ENCODE results near the gene HINT3.
"Not testable (repeated sequence)": the region's sequence is repeated elsewhere in the genome, so short reads cannot be mapped to it uniquely, and the experiment has no call there.

HINT3 gene

DNA sequence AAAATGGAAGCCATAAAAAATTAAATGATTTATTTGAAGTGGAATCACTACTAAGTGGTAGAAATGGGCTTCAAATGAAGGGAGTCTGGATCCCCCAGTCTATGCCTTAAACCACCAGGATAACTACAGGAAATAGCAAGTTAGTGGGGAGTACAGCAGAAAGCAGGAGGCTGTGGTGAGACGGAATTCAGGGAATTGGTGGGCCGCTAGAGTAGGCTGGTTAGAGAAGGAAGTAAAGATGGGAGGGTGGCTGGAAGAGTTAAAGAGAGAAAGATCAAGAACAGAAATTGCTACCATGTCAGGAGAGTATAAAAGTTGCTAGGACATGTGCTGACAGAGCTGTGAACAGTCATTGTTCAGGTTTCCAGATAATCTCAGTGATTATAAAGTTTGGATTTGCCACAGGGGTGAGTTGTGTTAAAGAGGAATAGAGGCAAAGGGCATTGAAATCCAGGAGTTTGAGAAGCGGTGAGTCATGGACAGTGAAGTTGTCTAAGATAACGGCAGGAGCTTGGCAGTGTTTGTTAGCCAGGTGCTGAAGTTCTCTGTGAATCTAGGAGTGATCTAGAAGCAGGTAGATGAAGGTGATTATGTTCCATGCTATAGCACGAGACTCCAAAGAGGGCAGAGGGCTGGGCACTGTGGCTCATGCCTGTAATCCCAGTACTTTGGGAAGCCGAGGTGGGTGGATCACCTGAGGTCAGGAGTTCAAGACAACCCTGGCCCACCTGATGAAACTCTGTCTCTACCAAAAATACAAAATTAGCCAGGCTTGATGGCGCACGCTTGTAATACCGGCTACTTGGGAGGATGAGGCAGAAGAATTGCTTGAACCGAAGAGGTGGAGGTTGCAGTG lies 13.7 kb upstream of the HINT3 start:
- H3K36me3 ChIP-seq (ENCODE audit: control insufficient read depth, insufficient read depth, low read length), result no peaks in the 10 kb centered on the region
- H3K27me3 ChIP-seq (ENCODE audit: control insufficient read depth, insufficient read depth, low read length), result no peaks in the 10 kb centered on the region
- H3K9me3 ChIP-seq (ENCODE audit: control insufficient read depth, insufficient read depth, low read length), result no peaks in the 10 kb centered on the region
- no peaks in the 10 kb centered on the region for H3K4me1 ChIP-seq (ENCODE audit: control insufficient read depth, insufficient read depth, low read length)
- no peak overlapping the region for H3K9ac ChIP-seq (ENCODE audit: low read depth, low read length)
- no peak overlapping the region for H3K4me3 ChIP-seq (ENCODE audit: low read depth, low read length)

DNA sequence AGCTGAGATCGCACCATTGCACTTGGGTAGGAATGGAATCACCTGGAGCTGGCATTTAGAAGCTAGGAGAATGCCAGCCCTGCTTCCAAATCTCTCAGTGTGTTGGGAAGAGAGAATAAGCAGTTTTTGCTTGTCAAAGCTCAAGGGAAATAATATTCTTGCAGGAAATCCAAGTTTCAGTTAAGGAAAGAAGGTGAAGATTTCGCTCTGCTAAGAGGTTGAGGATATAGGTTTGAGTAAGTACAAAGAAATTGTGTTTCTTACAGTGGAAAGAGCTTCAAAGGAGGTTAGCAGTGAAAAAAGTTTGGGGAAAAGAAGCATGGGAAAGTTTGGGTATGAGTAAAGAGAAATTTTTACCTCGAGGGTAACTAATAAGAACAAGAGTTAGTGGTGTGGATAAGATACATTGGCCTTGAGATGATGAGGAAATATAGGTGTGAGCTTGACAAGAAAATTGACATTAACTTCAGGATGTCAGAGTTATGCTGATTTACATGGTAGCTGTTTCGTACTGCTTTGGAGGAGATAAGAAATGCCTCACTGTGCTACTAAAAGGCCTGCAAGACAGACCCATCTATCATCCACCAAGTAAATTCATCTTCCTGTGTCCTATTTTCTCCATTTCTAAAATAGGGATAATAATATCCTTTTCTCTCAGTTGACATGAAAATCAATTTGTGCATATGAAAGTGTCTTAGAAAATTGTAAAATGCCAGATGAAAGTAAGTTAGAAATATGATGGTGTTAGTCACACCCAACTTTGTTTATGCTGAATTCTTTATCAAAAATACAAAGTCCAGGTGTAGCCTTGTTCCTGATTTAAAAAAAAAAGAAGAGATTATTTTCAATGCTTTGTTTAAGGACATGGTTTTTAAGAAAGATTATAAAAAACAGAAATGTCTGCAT lies 12.8 kb upstream of the HINT3 start:
- no peaks in the 10 kb centered on the region for H3K9me3 ChIP-seq (ENCODE audit: control insufficient read depth, insufficient read depth, low read length)
- no peak overlapping the region for H3K4me3 ChIP-seq (ENCODE audit: low read depth, low read length)
- no peaks in the 10 kb centered on the region for H3K4me1 ChIP-seq (ENCODE audit: control insufficient read depth, insufficient read depth, low read length)
- no peaks in the 10 kb centered on the region for H3K27me3 ChIP-seq (ENCODE audit: control insufficient read depth, insufficient read depth, low read length)
- H3K36me3 ChIP-seq (ENCODE audit: control insufficient read depth, insufficient read depth, low read length), result no peaks in the 10 kb centered on the region
- no peak overlapping the region for H3K9ac ChIP-seq (ENCODE audit: low read depth, low read length)

DNA sequence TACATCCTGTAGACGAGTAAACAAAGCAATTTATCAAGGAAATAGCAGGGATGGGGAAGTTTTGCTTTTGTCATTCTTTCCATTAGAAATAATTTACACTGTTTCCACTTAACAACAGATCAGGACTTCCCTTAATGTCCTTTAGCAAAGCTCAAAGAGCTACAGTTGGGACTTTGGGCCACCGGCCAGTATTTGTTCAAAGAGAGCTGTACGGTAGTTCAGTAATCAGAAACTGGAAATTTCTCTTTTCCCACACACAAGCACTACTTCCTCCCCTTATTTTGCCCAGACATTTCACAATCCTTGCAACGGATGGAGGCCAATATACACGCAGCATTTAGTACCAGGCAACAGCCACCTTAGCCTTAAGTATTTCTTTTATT lies 12.1 kb upstream of the HINT3 start:
- H3K4me3 ChIP-seq (ENCODE audit: low read depth, low read length), result no peak overlapping the region
- no peaks in the 10 kb centered on the region for H3K4me1 ChIP-seq (ENCODE audit: control insufficient read depth, insufficient read depth, low read length)
- H3K9ac ChIP-seq (ENCODE audit: low read depth, low read length), result no peak overlapping the region
- no peaks in the 10 kb centered on the region for H3K36me3 ChIP-seq (ENCODE audit: control insufficient read depth, insufficient read depth, low read length)
- no peaks in the 10 kb centered on the region for H3K9me3 ChIP-seq (ENCODE audit: control insufficient read depth, insufficient read depth, low read length)
- no peaks in the 10 kb centered on the region for H3K27me3 ChIP-seq (ENCODE audit: control insufficient read depth, insufficient read depth, low read length)

DNA sequence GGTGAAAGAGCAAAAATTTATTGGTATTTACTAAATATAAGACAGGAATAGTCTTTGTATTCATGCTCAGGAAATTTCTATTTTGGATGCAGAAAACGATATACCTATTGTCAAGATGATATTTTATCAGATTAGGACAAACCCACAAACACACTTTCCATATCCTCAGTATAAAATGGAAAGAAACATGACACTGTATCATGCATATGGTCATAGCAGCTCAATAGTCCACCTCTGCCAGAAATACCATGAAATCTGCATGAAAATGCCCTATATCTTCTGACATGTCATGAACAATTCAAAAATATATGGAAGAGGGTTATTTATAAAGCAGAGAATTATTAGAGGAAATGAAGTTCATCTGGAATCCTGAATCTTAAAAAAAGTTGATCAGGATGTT lies 11.7 kb upstream of the HINT3 start:
- H3K36me3 ChIP-seq (ENCODE audit: control insufficient read depth, insufficient read depth, low read length), result no peaks in the 10 kb centered on the region
- H3K4me1 ChIP-seq (ENCODE audit: control insufficient read depth, insufficient read depth, low read length), result no peaks in the 10 kb centered on the region
- H3K27me3 ChIP-seq (ENCODE audit: control insufficient read depth, insufficient read depth, low read length), result no peaks in the 10 kb centered on the region
- H3K4me3 ChIP-seq (ENCODE audit: low read depth, low read length), result no peak overlapping the region
- H3K9ac ChIP-seq (ENCODE audit: low read depth, low read length), result no peak overlapping the region
- no peaks in the 10 kb centered on the region for H3K9me3 ChIP-seq (ENCODE audit: control insufficient read depth, insufficient read depth, low read length)

DNA sequence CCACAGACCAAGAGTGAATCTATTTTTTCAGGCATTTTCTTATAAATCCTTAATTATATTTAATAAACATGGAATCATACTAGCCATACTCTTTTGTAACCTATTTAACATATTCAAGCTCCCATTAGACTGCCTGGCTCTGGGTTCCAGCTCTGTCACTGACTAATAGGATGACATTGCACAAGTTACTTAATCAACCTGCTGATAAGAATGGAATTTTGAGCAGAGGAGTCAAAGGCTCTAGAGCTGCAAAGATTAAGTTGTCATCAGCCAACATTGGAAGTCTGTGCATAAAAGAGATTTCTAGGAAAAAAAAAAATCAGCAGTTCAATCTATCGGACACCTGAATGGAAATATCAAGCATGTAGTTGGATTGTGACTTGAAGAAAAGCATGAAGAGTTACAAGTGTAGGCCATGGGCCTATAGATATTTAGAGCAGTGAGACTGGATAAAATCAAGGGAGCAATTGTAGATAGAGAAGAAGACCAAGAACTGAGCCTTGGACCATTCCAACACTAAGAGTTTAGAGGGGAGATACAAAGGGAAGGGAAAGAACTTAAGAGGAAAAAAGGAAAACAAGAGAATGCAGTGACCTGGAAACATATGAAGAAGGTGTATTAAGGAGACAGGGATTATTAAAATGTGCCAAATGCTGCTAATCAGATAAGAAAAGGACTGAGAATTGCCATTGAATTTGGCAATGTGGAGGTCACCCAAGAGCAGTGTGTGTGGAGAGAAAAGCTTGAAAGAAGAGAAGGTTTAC lies 11.0 kb upstream of the HINT3 start:
- Histone ChIP-seq H3K4me1 (ENCODE audit: control insufficient read depth, insufficient read depth, low read length) (peaks cover 2% of the 10 kb centered on the region), H3K4me3 (ENCODE audit: low read depth, low read length) (no peak overlapping the region), H3K9ac (ENCODE audit: low read depth, low read length) (no peak overlapping the region)

GRCh38 chr6:125947615-125948014 lies 9.0 kb upstream of the HINT3 start:
- Histone ChIP-seq H3K9me3 (ENCODE audit: control insufficient read depth, insufficient read depth, low read length) (no peaks in the 10 kb centered on the region), H3K9ac (ENCODE audit: low read depth, low read length) (no peak overlapping the region), H3K4me3 (ENCODE audit: low read depth, low read length) (no peak overlapping the region), H3K36me3 (ENCODE audit: control insufficient read depth, insufficient read depth, low read length) (no peaks in the 10 kb centered on the region), H3K27me3 (ENCODE audit: control insufficient read depth, insufficient read depth, low read length) (peaks cover 2% of the 10 kb centered on the region), H3K4me1 (ENCODE audit: control insufficient read depth, insufficient read depth, low read length) (peaks cover 2% of the 10 kb centered on the region)

More for the DNA sequence above, 11.0 kb upstream of the HINT3 start:
- H3K36me3 ChIP-seq (ENCODE audit: control insufficient read depth, insufficient read depth, low read length), result no peaks in the 10 kb centered on the region
- no peaks in the 10 kb centered on the region for H3K27me3 ChIP-seq (ENCODE audit: control insufficient read depth, insufficient read depth, low read length)
- no peaks in the 10 kb centered on the region for H3K9me3 ChIP-seq (ENCODE audit: control insufficient read depth, insufficient read depth, low read length)

DNA sequence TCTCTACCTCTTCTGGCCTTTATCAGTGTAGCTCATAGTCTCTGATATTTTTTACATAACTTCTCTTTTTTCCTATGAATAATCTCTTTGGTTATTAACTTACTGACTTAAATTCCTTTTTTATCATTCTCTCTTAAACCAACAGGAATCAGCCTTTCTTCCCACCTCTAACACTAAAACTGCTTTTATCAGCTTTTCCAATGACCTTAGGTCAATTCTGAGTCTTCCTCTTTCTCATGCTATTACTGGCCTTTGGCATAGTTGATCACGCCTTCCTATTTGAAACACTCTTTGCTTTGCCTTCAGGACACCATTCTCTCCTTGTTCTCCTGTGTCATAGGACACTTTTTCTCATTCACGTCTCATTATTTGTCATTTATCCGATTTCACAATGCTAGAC lies 8.1 kb upstream of the HINT3 start:
- Histone ChIP-seq H3K4me1 (ENCODE audit: control insufficient read depth, insufficient read depth, low read length) (peaks cover 2% of the 10 kb centered on the region), H3K36me3 (ENCODE audit: control insufficient read depth, insufficient read depth, low read length) (no peaks in the 10 kb centered on the region), H3K4me3 (ENCODE audit: low read depth, low read length) (no peak overlapping the region), H3K9me3 (ENCODE audit: control insufficient read depth, insufficient read depth, low read length) (no peaks in the 10 kb centered on the region), H3K27me3 (ENCODE audit: control insufficient read depth, insufficient read depth, low read length) (peaks cover 2% of the 10 kb centered on the region), H3K9ac (ENCODE audit: low read depth, low read length) (no peak overlapping the region)

DNA sequence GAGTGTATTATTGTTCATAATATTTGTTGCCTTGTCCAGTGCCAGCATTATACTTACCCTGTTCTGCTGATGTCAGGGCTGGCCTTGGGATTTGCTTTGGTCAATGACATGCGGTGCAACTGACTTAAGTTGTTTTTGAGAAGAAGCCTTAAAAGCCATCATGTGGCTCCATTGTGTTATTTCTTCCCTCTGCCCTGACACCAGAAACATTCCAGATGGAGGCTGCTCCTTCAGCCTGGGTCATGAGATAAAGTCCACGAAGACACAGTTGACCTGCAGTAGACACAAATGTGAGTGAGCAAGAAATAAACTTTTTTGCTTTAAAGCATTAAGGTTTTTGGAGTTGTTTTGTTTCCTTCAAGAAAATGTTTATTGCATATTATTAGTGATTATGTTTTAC lies 7.5 kb upstream of the HINT3 start:
- no peaks in the 10 kb centered on the region for H3K9me3 ChIP-seq (ENCODE audit: control insufficient read depth, insufficient read depth, low read length)
- peaks cover 2% of the 10 kb centered on the region for H3K27me3 ChIP-seq (ENCODE audit: control insufficient read depth, insufficient read depth, low read length)
- no peak overlapping the region for H3K9ac ChIP-seq (ENCODE audit: low read depth, low read length)
- H3K4me3 ChIP-seq (ENCODE audit: low read depth, low read length), result no peak overlapping the region
- no peaks in the 10 kb centered on the region for H3K36me3 ChIP-seq (ENCODE audit: control insufficient read depth, insufficient read depth, low read length)
- peaks cover 2% of the 10 kb centered on the region for H3K4me1 ChIP-seq (ENCODE audit: control insufficient read depth, insufficient read depth, low read length)

- H3K27me3 ChIP-seq (ENCODE audit: control insufficient read depth, insufficient read depth, low read length), result peaks cover 2% of the 10 kb centered on the region
- peaks cover 2% of the 10 kb centered on the region for H3K4me1 ChIP-seq (ENCODE audit: control insufficient read depth, insufficient read depth, low read length)
- H3K9me3 ChIP-seq (ENCODE audit: control insufficient read depth, insufficient read depth, low read length), result no peaks in the 10 kb centered on the region
Measured at GRCh38 chr6:125950293-125950692, 6.3 kb upstream of the HINT3 start.

DNA sequence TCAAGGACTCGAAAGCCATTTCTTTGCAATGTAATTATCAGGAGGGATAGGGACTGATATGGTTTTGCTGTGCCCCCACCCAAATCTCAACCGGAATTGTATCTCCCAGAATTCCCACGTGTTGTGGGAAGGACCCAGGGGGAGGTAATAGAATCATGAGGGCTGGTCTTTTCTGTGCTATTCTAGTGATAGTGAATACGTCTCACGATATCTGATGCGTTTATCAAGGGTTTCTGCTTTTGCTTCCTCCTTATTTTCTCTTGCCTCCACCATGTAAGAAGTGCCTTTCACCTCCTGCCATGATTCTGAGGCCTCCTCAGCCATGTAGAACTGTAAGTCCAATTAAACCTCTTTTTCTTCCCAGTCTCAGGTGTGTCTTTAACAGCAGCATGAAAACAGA lies 5.9 kb upstream of the HINT3 start:
- not testable (repeated sequence) for H3K9ac ChIP-seq (ENCODE audit: low read depth, low read length); H3K27me3 ChIP-seq (ENCODE audit: control insufficient read depth, insufficient read depth, low read length); H3K36me3 ChIP-seq (ENCODE audit: control insufficient read depth, insufficient read depth, low read length); H3K4me3 ChIP-seq (ENCODE audit: low read depth, low read length); H3K4me1 ChIP-seq (ENCODE audit: control insufficient read depth, insufficient read depth, low read length); H3K9me3 ChIP-seq (ENCODE audit: control insufficient read depth, insufficient read depth, low read length)

More at GRCh38 chr6:125950293-125950692, 6.3 kb upstream of the HINT3 start:
- no peak overlapping the region for H3K9ac ChIP-seq (ENCODE audit: low read depth, low read length)
- no peak overlapping the region for H3K4me3 ChIP-seq (ENCODE audit: low read depth, low read length)
- H3K36me3 ChIP-seq (ENCODE audit: control insufficient read depth, insufficient read depth, low read length), result no peaks in the 10 kb centered on the region

DNA sequence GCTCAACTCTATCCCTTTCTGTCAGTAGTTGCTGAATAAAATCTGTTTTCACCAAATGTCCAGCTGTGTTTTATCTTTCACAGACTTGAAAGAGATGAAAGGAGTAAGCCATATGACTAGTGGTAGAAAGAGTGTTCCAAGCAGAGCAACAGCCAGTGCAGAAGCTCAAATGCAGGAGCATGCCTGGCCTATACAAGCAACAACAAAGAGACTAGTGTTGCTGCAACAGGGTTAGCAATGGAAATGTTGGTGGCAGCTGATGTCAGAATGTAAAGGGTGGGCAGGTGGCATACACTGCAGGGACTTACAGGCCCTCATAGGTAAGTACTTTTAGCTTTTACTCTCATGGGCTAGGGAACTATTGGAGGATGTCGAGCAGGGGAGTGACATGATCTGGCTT lies 5.2 kb upstream of the HINT3 start:
- H3K4me1 ChIP-seq (ENCODE audit: control insufficient read depth, insufficient read depth, low read length), result peaks cover 2% of the 10 kb centered on the region
- no peak overlapping the region for H3K4me3 ChIP-seq (ENCODE audit: low read depth, low read length)
- H3K9ac ChIP-seq (ENCODE audit: low read depth, low read length), result no peak overlapping the region
- no peaks in the 10 kb centered on the region for H3K36me3 ChIP-seq (ENCODE audit: control insufficient read depth, insufficient read depth, low read length)
- no peaks in the 10 kb centered on the region for H3K9me3 ChIP-seq (ENCODE audit: control insufficient read depth, insufficient read depth, low read length)
- peaks cover 2% of the 10 kb centered on the region for H3K27me3 ChIP-seq (ENCODE audit: control insufficient read depth, insufficient read depth, low read length)
